ENCODE measurements around the gene RNF133. TPM values are rescaled to one million over a fixed set of nuclear protein-coding genes. Genes with fewer than 3 reads are reported as not detected.
A peak's percentile ranks its signal among the peaks of the same experiment; 100 is the strongest.

Gene RNF133
- total and polyA plus RNA-seq, 10 of the 15 experiments (the other 5 are each of a cell fraction or from before 2014, with no cell fraction given), result 0.05 TPM; not detected in 9

- H3K27me3 ChIP-seq (replicated peaks in 1 of 2; ENCODE audit: control insufficient read depth in 2 of 2, insufficient read depth in 2 of 2, low read length in 1 of 2), result no peaks in the 10 kb centered on the region
- ATAC-seq (no peak), DNase-seq (ENCODE audit: low read depth, low spot score) (no peak), FAIRE-seq (no peak)
- H3K79me2 ChIP-seq (ENCODE audit: control insufficient read depth, insufficient read depth, low read length), result no peaks in the 10 kb centered on the region
- in situ Hi-C loops (cut with MboI) (no loop called here), intact Hi-C loops (cut with micrococcal nuclease; ENCODE audit: unreplicated experiment) (no loop called here)
- no peaks in the 10 kb centered on the region for H4K20me1 ChIP-seq (ENCODE audit: control insufficient read depth, insufficient read depth)
- H3K36me3 ChIP-seq (ENCODE audit: control insufficient read depth in 2 of 2, insufficient read depth in 2 of 2, low read length in 1 of 2), result no peaks in the 10 kb centered on the region
- ChIA-PET CTCF (interaction anchor here (1.2 to 1.7 kb wide), 6 partner anchors 8 to 30 kb away, joined by 3 to 6 read pairs (median 4); no protein-coding TSS in a partner anchor), POLR2A (interaction anchor here (1.0 kb wide), 1 partner anchor 15 kb away, joined by 5 read pairs; no protein-coding TSS in a partner anchor), RAD21 (ENCODE audit: unreplicated experiment) (interaction anchor here (1.0 to 1.7 kb wide), 5 partner anchors 8 to 36 kb away, joined by 3 to 8 read pairs (median 5); no protein-coding TSS in a partner anchor), SMC1A (ENCODE audit: uncharacterized antibody, unreplicated experiment) (interaction anchor here (0.8 to 4.9 kb wide), 13 partner anchors 11 to 103 kb away, joined by 3 to 30 read pairs (median 5); no protein-coding TSS in a partner anchor)
- no peaks in the 10 kb centered on the region for H3K4me1 ChIP-seq (ENCODE audit: control insufficient read depth, insufficient read depth, low read length)
- TF ChIP-seq BCL3 (IDR thresholded peaks at IDR 0.05; ENCODE audit: borderline replicate concordance, insufficient read depth, low read depth, low read length, poor library complexity, severe bottlenecking), result no peak
- TF ChIP-seq PKNOX1 (IDR thresholded peaks at IDR 0.05), result no peak
- no peak for TF ChIP-seq ATF2 (IDR thresholded peaks at IDR 0.05; ENCODE audit: low read length)
- no peak for TF ChIP-seq GATAD2B (conservative IDR thresholded peaks at IDR 0.05; ENCODE audit: low read depth)
- TF ChIP-seq ZZZ3 (IDR thresholded peaks at IDR 0.05; ENCODE audit: control insufficient read depth, insufficient read length, low read depth), result no peak
- no peak for TF ChIP-seq YBX1 (IDR thresholded peaks at IDR 0.05)
- TF ChIP-seq PAX5 (IDR thresholded peaks at IDR 0.05; ENCODE audit: borderline replicate concordance, low read depth, low read length), result no peak
- TF ChIP-seq SPI1 (IDR thresholded peaks at IDR 0.05; ENCODE audit: borderline replicate concordance, insufficient read depth, low read depth, low read length), result peak; percentile 63; the same call in 1 of the 2 replicates
- TF ChIP-seq RAD21 (IDR thresholded peaks at IDR 0.05; ENCODE audit: insufficient read depth, low read depth, low read length), result no peak
- H3K9me3 ChIP-seq (replicated peaks; ENCODE audit: control insufficient read depth, insufficient read depth, low read length), result no peaks in the 10 kb centered on the region
- no peak overlapping the region for H3K4me3 ChIP-seq
- 31% methylated on average over 5 of the region's 5 CpGs for WGBS (ENCODE audit: insufficient coverage, insufficient replicate concordance, low lambda C conversion rate, missing lambda C conversion rate)
- H3K27ac ChIP-seq (ENCODE audit: control insufficient read depth, insufficient read depth), result no peak overlapping the region
- H2AFZ ChIP-seq (ENCODE audit: control insufficient read depth, low read depth, low read length), result no peak overlapping the region
- BruUV-seq (replicated peaks), result no TSS peak
- no peak overlapping the region for H3K4me2 ChIP-seq (ENCODE audit: control insufficient read depth, insufficient read depth)
- no peak overlapping the region for H3K9ac ChIP-seq (ENCODE audit: control insufficient read depth, insufficient read depth, low read length)
Measured at GRCh38 chr7:122653685-122654084, 45.2 kb downstream of the RNF133 start.
